ENCODE data around the gene SLC29A3. TPM values are rescaled to one million over a fixed set of nuclear protein-coding genes. Genes with fewer than 3 reads are reported as not detected.

Gene SLC29A3
- polyA plus RNA-seq, 4 donors, result 0.45 to 16.9 (median 2.7) TPM

- FAIRE-seq (no peak), DNase-seq (no peak)
- 88 to 93% (median 91%) methylated on average over 9 of the region's 9 CpGs for WGBS, 3 donors
- Histone ChIP-seq H3K4me1 (ENCODE audit: control insufficient read depth in 3 of 3, insufficient read depth in 2 of 3, low read depth in 1 of 3, low read length in 2 of 3) (peaks cover 0 to 63% (median 7%) of the 10 kb centered on the region in 3 donors), H3K9me3 (ENCODE audit: control insufficient read depth in 2 of 2, insufficient read depth in 1 of 2, low read depth in 1 of 2, low read length in 1 of 2) (peaks cover 0 to 6% of the 10 kb centered on the region in 2 donors), H3K27me3 (ENCODE audit: control insufficient read depth in 3 of 3, insufficient read depth in 3 of 3, low read length in 3 of 3) (no peaks in the 10 kb centered on the region), H3K4me3 (ENCODE audit: low read depth in 1 of 3, low read length in 3 of 3) (no peak overlapping the region), H3K27ac (ENCODE audit: low read depth in 1 of 3, low read length in 2 of 3) (peak overlapping the region in 1 of 3 donors; percentile 75), H3K36me3 (ENCODE audit: control insufficient read depth in 3 of 3, insufficient read depth in 2 of 3, low read depth in 1 of 3, low read length in 3 of 3) (peaks cover 0 to 54% (median 0%) of the 10 kb centered on the region in 3 donors)
Measured at GRCh38 chr10:71344154-71344925, 25.3 kb downstream of the SLC29A3 start.

GRCh38 chr10:71344993-71345480 is 26.0 kb downstream of the SLC29A3 start:
- peaks cover 0 to 56% (median 2%) of the 10 kb centered on the region in 3 donors for H3K4me1 ChIP-seq (ENCODE audit: control insufficient read depth in 3 of 3, insufficient read depth in 2 of 3, low read depth in 1 of 3, low read length in 2 of 3)

GRCh38 chr10:71345694-71346093 is 26.6 kb downstream of the SLC29A3 start:
- H3K4me3 ChIP-seq (ENCODE audit: low read depth in 1 of 3, low read length in 3 of 3), result no peak overlapping the region
- FAIRE-seq (no peak), DNase-seq (no peak)
- peaks cover 0 to 6% of the 10 kb centered on the region in 2 donors for H3K9me3 ChIP-seq (ENCODE audit: control insufficient read depth in 2 of 2, insufficient read depth in 1 of 2, low read depth in 1 of 2, low read length in 1 of 2)
- peaks cover 0 to 58% (median 0%) of the 10 kb centered on the region in 3 donors for H3K36me3 ChIP-seq (ENCODE audit: control insufficient read depth in 3 of 3, insufficient read depth in 2 of 3, low read depth in 1 of 3, low read length in 3 of 3)
- no peak overlapping the region for H3K27ac ChIP-seq (ENCODE audit: low read depth in 1 of 3, low read length in 2 of 3)
- no peaks in the 10 kb centered on the region for H3K27me3 ChIP-seq (ENCODE audit: control insufficient read depth in 3 of 3, insufficient read depth in 3 of 3, low read length in 3 of 3)
- 83 to 91% (median 86%) methylated on average over 10 of the region's 10 CpGs for WGBS, 3 donors
- H3K4me1 ChIP-seq (ENCODE audit: control insufficient read depth in 3 of 3, insufficient read depth in 2 of 3, low read depth in 1 of 3, low read length in 2 of 3), result peaks cover 0 to 51% (median 0%) of the 10 kb centered on the region in 3 donors

More at GRCh38 chr10:71344993-71345480, 26.0 kb downstream of the SLC29A3 start:
- FAIRE-seq (no peak), DNase-seq (no peak)
- H3K27me3 ChIP-seq (ENCODE audit: control insufficient read depth in 3 of 3, insufficient read depth in 3 of 3, low read length in 3 of 3), result no peaks in the 10 kb centered on the region
- H3K27ac ChIP-seq (ENCODE audit: low read depth in 1 of 3, low read length in 2 of 3), result no peak overlapping the region
- H3K9me3 ChIP-seq (ENCODE audit: control insufficient read depth in 2 of 2, insufficient read depth in 1 of 2, low read depth in 1 of 2, low read length in 1 of 2), result peaks cover 0 to 6% of the 10 kb centered on the region in 2 donors
- 73 to 78% (median 76%) methylated on average over 3 of the region's 3 CpGs for WGBS, 3 donors
- no peak overlapping the region for H3K4me3 ChIP-seq (ENCODE audit: low read depth in 1 of 3, low read length in 3 of 3)
- peaks cover 0 to 56% (median 0%) of the 10 kb centered on the region in 3 donors for H3K36me3 ChIP-seq (ENCODE audit: control insufficient read depth in 3 of 3, insufficient read depth in 2 of 3, low read depth in 1 of 3, low read length in 3 of 3)

DNA sequence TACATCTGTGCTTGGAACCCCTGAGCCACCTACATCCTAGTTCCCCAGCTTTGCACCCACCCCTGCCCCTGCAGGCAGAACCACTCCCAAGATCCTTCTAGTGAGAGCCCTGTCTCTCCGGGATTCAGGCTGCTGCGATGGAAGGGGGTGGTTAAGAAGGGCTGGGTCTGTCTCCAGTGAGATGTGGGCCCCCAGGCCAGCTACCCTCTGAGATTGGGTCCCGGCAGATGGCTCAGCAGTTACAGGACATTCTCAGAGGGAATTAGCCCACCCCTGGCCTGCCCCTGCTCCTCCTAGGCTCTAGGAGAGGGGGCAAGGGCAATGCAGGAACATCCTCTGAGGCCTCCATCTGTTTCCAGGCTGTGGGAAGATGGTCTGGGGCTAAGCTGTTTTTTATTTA is 27.7 kb downstream of the SLC29A3 start:
- Histone ChIP-seq H3K9me3 (ENCODE audit: control insufficient read depth in 2 of 2, insufficient read depth in 1 of 2, low read depth in 1 of 2, low read length in 1 of 2) (peaks cover 0 to 6% of the 10 kb centered on the region in 2 donors), H3K27me3 (ENCODE audit: control insufficient read depth in 3 of 3, insufficient read depth in 3 of 3, low read length in 3 of 3) (no peaks in the 10 kb centered on the region), H3K4me1 (ENCODE audit: control insufficient read depth in 3 of 3, insufficient read depth in 2 of 3, low read depth in 1 of 3, low read length in 2 of 3) (peaks cover 0 to 41% (median 0%) of the 10 kb centered on the region in 3 donors), H3K4me3 (ENCODE audit: low read depth in 1 of 3, low read length in 3 of 3) (no peak overlapping the region), H3K27ac (ENCODE audit: low read depth in 1 of 3, low read length in 2 of 3) (no peak overlapping the region), H3K36me3 (ENCODE audit: control insufficient read depth in 3 of 3, insufficient read depth in 2 of 3, low read depth in 1 of 3, low read length in 3 of 3) (peaks cover 0 to 58% (median 0%) of the 10 kb centered on the region in 3 donors)
- WGBS, 3 donors, result 58 to 88% (median 72%) methylated on average over 2 to 3 of the region's 3 CpGs
- FAIRE-seq (no peak), DNase-seq (no peak)

- H3K27ac ChIP-seq (ENCODE audit: low read depth in 1 of 3, low read length in 2 of 3), result no peak overlapping the region
- peak in 1 of 2 donors; percentile 21 for DNase-seq
- H3K36me3 ChIP-seq (ENCODE audit: control insufficient read depth in 3 of 3, insufficient read depth in 2 of 3, low read depth in 1 of 3, low read length in 3 of 3), result peaks cover 0 to 65% (median 0%) of the 10 kb centered on the region in 3 donors
- 80 to 85% (median 84%) methylated on average over 14 of the region's 14 CpGs for WGBS, 3 donors
- no peak overlapping the region for H3K4me3 ChIP-seq (ENCODE audit: low read depth in 1 of 3, low read length in 3 of 3)
- H3K4me1 ChIP-seq (ENCODE audit: control insufficient read depth in 3 of 3, insufficient read depth in 2 of 3, low read depth in 1 of 3, low read length in 2 of 3), result peaks cover 0 to 30% (median 0%) of the 10 kb centered on the region in 3 donors
- FAIRE-seq, result no peak
- H3K27me3 ChIP-seq (ENCODE audit: control insufficient read depth in 3 of 3, insufficient read depth in 3 of 3, low read length in 3 of 3), result no peaks in the 10 kb centered on the region
- H3K9me3 ChIP-seq (ENCODE audit: control insufficient read depth in 2 of 2, insufficient read depth in 1 of 2, low read depth in 1 of 2, low read length in 1 of 2), result peaks cover 0 to 6% of the 10 kb centered on the region in 2 donors
Measured at GRCh38 chr10:71347587-71348395, 28.7 kb downstream of the SLC29A3 start.

DNA sequence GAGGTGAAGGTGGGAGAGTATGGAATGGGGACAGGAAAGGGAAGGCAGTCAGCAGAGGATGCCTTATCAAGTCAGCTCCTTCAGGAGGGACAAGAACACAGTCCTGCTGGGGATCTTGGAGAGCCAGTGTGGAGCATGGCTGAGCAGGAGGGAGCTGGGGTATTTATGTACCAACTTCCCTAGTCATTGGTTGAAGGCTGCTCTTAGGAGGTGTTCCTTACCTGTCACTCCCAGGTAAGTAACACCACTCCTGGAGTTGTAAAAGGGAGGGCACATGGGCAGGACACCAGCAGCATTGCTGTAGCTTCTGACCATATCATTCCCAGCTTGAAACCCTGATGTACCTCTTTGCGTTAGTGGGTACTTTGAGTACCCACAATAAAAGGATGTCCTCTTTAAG is 29.8 kb downstream of the SLC29A3 start:
- DNase-seq (no peak), FAIRE-seq (no peak)
- Histone ChIP-seq H3K27me3 (ENCODE audit: control insufficient read depth in 3 of 3, insufficient read depth in 3 of 3, low read length in 3 of 3) (no peaks in the 10 kb centered on the region), H3K4me3 (ENCODE audit: low read depth in 1 of 3, low read length in 3 of 3) (no peak overlapping the region), H3K9me3 (ENCODE audit: control insufficient read depth in 2 of 2, insufficient read depth in 1 of 2, low read depth in 1 of 2, low read length in 1 of 2) (peaks cover 0 to 6% of the 10 kb centered on the region in 2 donors), H3K27ac (ENCODE audit: low read depth in 1 of 3, low read length in 2 of 3) (no peak overlapping the region), H3K36me3 (ENCODE audit: control insufficient read depth in 3 of 3, insufficient read depth in 2 of 3, low read depth in 1 of 3, low read length in 3 of 3) (peaks cover 0 to 72% (median 0%) of the 10 kb centered on the region in 3 donors), H3K4me1 (ENCODE audit: control insufficient read depth in 3 of 3, insufficient read depth in 2 of 3, low read depth in 1 of 3, low read length in 2 of 3) (peaks cover 0 to 20% (median 0%) of the 10 kb centered on the region in 3 donors)
- 84 to 100% (median 94%) methylated on average over 1 of the region's 1 CpG for WGBS, 3 donors

DNA sequence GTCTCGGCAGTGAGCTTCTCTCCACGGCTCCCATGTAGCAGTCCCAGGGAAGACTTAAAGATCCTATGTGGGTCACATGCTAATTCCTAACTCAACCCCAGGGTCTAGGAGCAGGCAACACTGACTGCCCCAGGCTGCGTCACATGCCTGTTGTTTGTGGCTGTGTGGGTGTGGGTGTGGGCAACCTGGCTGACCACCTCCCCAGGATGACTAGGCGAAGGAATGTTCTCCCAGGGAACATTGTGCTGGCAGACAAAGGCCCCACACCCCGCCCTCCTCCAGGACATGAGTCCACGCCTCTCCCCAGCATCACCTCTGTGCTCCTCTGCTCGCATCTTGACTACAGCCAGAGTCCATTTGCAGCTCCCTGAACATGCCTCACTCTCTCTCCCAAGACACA is 30.3 kb downstream of the SLC29A3 start:
- no peak overlapping the region for H3K4me3 ChIP-seq (ENCODE audit: low read depth in 1 of 3, low read length in 3 of 3)
- peaks cover 0 to 6% of the 10 kb centered on the region in 2 donors for H3K9me3 ChIP-seq (ENCODE audit: control insufficient read depth in 2 of 2, insufficient read depth in 1 of 2, low read depth in 1 of 2, low read length in 1 of 2)
- peaks cover 0 to 14% (median 0%) of the 10 kb centered on the region in 3 donors for H3K4me1 ChIP-seq (ENCODE audit: control insufficient read depth in 3 of 3, insufficient read depth in 2 of 3, low read depth in 1 of 3, low read length in 2 of 3)
- peaks cover 0 to 72% (median 0%) of the 10 kb centered on the region in 3 donors for H3K36me3 ChIP-seq (ENCODE audit: control insufficient read depth in 3 of 3, insufficient read depth in 2 of 3, low read depth in 1 of 3, low read length in 3 of 3)
- no peak for DNase-seq
- H3K27ac ChIP-seq (ENCODE audit: low read depth in 1 of 3, low read length in 2 of 3), result no peak overlapping the region
- no peaks in the 10 kb centered on the region for H3K27me3 ChIP-seq (ENCODE audit: control insufficient read depth in 3 of 3, insufficient read depth in 3 of 3, low read length in 3 of 3)
- FAIRE-seq, result no peak
- 92 to 95% (median 92%) methylated on average over 7 of the region's 7 CpGs for WGBS, 3 donors

DNA sequence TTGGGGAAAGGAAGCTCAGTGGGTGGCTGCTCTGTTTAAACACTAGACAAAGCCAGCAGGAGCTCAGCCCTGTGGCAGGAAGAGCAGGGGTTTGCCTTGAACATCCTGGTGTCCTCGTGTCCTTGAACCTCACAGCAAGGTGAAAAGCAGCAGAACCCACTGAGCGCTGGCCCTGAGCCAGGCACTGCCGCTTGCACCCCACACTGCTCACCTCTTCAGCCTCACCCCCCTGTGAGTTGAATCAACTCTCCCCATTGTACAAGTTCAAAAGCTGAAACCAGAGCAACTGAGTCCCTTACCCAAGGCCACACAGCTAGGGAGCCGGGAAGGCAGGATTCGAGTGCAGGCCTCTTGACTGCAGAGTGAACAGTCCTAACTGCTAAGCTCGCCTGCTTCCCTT is 32.0 kb downstream of the SLC29A3 start:
- peaks cover 0 to 6% of the 10 kb centered on the region in 2 donors for H3K9me3 ChIP-seq (ENCODE audit: control insufficient read depth in 2 of 2, insufficient read depth in 1 of 2, low read depth in 1 of 2, low read length in 1 of 2)
- H3K4me3 ChIP-seq (ENCODE audit: low read depth in 1 of 3, low read length in 3 of 3), result no peak overlapping the region
- no peak overlapping the region for H3K27ac ChIP-seq (ENCODE audit: low read depth in 1 of 3, low read length in 2 of 3)
- DNase-seq, result no peak
- peaks cover 0 to 79% (median 0%) of the 10 kb centered on the region in 3 donors for H3K36me3 ChIP-seq (ENCODE audit: control insufficient read depth in 3 of 3, insufficient read depth in 2 of 3, low read depth in 1 of 3, low read length in 3 of 3)
- whole genome bisulfite sequencing, 3 donors, result 78 to 90% (median 81%) methylated on average over 6 of the region's 6 CpGs
- no peaks in the 10 kb centered on the region for H3K27me3 ChIP-seq (ENCODE audit: control insufficient read depth in 3 of 3, insufficient read depth in 3 of 3, low read length in 3 of 3)
- FAIRE-seq, result no peak
- H3K4me1 ChIP-seq (ENCODE audit: control insufficient read depth in 3 of 3, insufficient read depth in 2 of 3, low read depth in 1 of 3, low read length in 2 of 3), result no peaks in the 10 kb centered on the region

Measured in small intestine (tissue), 7 donors.